Measurements from ENCODE around the gene SULT6B1.
"Not testable (repeated sequence)": the region's sequence is repeated elsewhere in the genome, so short reads cannot be mapped to it uniquely, and the experiment has no call there.

The SULT6B1 gene, protein sequence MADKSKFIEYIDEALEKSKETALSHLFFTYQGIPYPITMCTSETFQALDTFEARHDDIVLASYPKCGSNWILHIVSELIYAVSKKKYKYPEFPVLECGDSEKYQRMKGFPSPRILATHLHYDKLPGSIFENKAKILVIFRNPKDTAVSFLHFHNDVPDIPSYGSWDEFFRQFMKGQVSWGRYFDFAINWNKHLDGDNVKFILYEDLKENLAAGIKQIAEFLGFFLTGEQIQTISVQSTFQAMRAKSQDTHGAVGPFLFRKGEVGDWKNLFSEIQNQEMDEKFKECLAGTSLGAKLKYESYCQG

DNA sequence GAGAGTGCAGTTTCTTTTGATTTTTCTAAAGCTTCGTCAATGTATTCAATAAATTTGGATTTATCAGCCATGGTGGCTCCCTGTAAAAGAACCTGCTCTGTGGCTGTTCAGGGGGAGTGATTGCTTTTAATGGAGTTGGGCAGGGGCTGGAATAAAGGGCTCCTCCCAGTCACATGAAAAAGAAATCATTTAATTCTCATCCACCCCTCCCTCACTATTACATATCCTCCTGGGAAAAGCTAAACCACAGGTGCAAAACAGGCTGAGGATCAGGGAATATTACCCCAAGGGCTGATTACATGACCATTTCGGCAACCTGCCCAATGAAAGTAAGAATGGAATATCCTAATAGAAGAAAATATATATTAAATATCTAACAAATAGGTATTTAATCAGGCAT, at the start of gene SULT6B1:
TSS of gene SULT6B1 (minus strand) at position 101 of the 400 bp plus-strand sequence. CDS start at position 71, 30 bp downstream.
- DNase-seq (ENCODE audit: low read depth): no peak

DNA sequence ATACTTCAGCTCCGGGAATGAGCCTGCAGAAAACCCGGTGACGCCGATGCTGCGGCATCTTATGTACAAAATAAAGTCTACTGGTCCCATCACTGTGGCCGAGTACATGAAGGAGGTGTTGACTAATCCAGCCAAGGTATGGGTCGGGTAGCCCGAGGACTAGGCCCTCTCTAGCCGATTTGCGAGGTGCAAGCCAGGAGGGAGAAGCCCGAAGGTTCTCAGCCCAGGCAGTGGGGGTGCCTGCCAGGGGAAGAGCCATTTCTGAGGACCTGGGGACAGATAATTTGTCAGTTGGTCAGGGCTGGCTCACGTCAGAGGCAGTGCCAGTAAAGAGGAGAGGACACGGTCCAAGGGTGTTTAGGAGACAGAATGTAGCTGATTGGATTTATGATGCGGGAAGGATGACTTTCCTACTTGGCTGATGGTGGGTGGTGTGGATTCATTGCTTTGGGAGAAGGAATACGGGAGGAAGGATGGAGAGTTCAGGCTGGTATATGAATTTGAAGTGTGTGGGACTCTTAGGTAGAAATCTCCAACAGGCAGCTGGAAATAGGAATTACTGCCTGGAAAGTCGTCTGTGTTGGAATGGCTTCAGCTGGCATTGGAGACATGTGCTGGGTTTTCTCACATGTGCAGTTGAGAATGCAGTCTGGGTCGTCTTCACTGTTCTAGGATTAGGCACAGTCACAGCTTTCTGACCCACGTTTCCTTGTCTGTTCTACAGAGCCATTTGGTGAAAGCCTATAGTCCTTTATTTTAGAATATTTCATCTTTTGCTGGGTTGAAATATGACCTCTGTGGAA, 43.9 kb upstream of the SULT6B1 start:
- no peak for DNase-seq (ENCODE audit: low read depth)

DNA sequence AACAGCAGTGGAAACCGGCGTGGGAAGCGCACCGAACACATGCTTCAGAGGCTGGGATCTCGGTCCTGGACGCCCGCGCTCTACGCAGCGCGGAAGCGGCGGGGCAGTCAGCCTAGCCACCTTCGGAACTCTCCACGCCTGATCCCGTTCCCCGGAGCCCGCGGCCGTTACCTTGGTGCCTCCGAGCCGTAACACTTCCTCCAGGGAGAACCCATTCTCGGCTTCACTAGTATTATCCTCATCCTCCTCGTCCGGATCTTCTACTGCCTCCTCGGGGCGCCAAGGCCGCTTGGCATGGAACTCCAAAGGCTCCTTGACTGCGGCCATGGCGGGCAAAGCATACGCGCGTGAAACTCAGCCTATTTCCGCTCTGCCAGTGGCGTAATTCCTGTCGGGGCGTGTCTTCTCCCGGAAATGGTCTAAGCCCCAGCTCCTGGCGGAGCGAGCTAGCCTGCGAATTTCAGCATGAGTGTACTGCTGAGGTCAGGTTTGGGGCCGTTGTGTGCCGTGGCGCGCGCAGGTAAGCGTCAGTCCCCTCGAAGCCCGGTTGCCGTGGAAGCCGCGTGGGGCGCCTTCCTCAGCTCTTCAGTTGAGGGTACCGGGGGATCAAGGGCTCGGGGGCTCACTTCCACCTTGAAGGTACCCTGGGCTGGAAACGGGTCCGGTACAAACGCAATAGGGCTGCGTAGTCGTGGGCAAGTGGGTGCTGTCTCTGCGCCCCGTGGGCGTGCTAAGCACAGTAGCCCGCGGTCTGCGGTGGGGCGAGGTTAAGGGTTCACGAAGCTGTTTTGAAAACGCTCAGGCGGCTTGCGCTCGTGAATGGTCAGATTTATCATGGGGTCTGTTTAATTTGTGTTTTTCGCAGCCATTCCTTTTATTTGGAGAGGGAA, 43.0 kb upstream of the SULT6B1 start, which contains the start of the genes CEBPZ and NDUFAF7:
TSS of gene CEBPZ (minus strand) at position 356 of the 890 bp plus-strand sequence. CDS start at position 327, 29 bp downstream.
TSS of gene NDUFAF7 (plus strand) at position 418 of the 890 bp plus-strand sequence. CDS start at position 466, 48 bp downstream.
- peak; percentile 79 for DNase-seq (ENCODE audit: low read depth)

DNA sequence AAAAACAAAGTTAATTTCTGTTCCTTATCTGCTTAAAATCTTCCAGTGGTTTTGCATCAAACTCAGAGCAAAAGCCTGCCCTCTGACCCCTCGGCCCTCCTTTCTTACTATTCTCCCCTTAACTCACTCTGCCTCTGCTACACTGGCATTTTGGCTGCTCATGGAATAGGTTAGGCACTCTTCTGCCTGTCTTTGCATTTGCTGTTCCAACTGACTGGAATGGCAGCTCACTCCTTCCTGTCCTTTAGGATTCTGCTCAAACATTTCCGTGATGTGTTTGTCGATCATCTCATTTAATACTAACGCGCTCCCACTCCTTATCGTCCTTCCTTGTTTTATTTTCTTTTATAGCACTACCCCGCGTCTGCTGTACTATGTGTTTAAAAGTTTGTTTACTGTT, 42.1 kb upstream of the SULT6B1 start:
- no peak for DNase-seq (ENCODE audit: low read depth)

DNA sequence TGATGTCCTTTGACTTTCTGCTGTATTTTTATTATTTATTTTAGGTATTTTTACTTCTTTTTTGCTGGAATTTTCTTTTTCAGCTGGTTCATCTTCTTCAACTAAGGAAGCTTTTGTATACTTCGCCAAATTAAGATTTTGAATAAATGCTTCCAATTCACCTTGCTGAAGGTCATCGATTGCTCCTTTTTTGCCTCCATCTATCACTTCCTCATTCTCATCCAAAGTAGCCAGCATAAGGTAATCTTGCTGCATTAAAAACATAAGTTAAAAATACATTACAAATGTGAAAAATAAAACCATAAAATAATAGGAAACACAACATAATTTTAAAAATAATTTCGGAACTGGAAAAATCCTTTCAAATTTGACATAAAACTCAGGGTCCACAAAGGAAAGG, 40.3 kb upstream of the SULT6B1 start:
- DNase-seq (ENCODE audit: low read depth): no peak

DNA sequence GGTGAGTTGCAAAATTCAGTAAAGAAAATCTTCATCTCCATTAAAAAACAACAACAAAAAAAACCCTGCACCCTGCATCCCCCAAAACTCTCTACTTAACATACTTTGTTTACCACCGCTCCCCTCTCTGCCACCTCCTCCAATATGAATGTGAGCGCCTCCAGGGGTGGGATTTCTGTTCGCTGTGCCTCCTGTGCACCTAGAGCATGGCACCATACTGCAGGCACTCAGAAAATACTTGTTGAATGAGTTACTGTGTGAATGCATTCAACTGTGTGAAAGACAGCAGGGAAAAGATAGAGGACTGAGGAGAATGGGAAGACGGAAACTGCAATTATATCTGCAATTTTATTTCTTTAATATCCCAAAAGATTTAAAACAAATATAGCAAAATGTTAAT, 38.4 kb upstream of the SULT6B1 start:
- DNase-seq (ENCODE audit: low read depth): no peak

DNA sequence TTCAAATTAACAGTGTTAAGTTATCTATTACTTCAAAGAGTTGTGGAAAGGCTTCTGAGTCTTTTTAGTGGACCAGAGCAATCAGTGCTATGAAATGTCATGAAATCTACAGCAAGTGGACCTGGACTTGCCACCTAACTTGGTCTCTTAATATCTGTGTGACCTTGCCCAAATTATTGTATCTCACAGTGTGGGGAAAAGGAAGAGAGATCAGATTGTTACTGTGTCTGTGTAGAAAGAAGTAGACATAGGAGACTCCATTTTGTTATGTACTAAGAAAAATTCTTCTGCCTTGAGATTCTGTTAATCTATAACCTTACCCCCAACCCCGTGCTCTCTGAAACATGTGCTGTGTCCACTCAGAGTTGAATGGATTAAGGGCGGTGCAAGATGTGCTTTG, 36.7 kb upstream of the SULT6B1 start:
- DNase-seq (ENCODE audit: low read depth): not testable (repeated sequence)

DNA sequence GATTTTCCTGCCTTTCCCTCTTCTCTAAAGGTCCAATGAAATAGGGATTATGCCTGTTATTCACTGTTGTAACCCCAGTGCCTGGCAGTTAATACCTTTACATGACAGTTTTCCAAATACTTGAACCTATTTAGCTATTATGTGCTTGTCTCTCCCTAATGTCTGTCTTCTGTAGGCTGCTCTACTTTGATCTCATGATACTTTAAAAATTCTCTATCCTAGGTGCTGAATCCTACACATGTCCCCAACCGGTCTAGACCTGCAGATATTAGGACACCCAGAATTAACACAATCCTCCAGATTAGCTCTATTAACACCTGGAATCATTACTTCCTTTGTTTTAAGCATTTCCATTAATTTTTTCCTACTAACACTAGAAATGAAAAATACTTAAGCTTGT, 35.6 kb upstream of the SULT6B1 start:
- DNase-seq (ENCODE audit: low read depth): no peak

DNA sequence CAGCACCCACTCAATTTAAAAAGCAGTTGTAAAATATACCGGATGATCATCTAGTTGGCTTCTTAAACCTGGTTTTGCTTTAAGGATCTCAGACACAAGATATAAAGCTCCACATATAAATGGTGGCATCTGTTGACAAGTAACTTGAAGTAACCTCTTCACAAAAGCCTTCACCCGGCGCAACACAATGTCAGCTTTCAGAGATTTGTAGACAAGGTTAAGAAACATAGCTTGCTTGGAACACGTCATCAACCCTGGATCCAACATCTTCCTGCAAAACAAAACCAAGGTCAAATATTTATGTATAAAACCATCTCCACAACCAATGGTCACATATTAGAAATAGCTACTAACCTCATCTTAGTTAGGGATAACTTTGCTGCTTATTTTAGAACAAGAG, 34.7 kb upstream of the SULT6B1 start:
- no peak for DNase-seq (ENCODE audit: low read depth)

DNA sequence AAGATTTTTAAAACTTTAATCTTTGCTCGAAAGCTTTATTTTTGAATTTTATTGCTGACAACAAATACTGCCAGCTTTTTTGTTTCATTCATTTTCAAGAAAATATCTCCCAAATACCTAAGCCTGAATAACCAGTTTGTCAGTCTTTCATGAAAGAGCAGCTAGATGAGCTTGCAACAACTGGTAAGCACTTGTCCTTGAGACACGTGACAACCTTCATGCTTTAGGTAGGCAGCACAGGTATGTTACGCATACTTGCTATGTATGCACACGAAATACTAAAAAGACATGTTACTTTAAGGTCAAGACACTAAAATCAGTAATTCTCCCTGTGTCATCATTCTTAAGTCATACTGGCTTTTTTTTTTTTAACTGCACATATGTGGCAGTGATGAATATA, 30.6 kb upstream of the SULT6B1 start:
- DNase-seq (ENCODE audit: low read depth): no peak

DNA sequence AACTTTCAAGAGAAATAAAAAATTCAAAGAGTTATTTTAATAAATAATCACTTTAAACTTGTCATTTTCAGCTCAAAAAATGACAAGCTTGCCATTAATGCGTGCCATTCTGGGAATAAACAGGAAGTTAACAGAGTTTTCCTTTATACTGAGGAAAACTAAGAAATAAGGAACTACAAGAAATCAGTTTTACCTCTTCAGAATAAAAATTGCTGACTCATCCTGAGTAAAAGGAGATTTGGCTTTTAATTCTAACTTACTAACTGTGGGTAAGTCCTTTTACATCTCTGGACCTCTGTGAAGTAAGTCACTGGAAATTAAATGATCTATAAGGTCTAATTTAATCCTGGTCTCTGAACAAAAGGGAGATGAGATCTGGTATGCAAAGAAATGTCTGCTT, 26.8 kb upstream of the SULT6B1 start:
- no peak for DNase-seq (ENCODE audit: low read depth)

DNA sequence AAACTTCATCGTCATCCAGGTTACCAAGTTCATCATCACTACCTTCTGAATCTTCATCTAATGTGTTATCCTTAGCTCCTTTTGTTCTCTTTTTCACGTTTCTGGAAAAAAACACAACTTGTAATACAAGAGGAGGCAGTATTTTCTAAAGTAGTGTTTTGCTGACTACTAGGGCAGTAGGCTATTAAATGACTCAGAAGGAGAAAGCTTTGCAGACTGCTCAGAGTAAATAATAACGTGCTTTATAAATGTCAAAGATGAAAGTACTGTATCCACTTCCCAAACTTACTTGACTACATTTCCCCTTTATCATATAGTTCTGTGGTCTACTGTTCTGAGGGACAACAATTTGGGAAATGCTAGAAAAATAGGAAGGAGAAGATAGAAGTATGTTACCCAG, 23.5 kb upstream of the SULT6B1 start:
- DNase-seq (ENCODE audit: low read depth): no peak

DNA sequence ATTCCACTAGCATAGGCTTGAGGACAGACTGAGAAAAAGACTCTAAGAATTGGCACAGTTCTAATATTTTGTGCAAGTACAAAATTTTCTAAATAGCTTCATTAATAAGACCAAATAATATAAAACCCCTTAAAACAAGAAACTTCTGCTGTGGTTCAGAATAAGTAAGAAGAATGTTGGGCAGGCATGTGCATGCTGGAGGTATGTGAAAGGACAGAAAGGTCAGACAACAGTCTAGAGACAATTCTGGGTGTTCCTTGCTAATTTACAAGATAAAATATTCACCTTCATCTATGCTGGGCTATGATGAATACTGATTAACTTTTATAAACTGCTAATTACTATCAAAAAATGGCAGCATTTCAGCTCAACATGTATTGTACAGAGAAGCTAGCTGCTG, 22.7 kb upstream of the SULT6B1 start:
- DNase-seq (ENCODE audit: low read depth): no peak

DNA sequence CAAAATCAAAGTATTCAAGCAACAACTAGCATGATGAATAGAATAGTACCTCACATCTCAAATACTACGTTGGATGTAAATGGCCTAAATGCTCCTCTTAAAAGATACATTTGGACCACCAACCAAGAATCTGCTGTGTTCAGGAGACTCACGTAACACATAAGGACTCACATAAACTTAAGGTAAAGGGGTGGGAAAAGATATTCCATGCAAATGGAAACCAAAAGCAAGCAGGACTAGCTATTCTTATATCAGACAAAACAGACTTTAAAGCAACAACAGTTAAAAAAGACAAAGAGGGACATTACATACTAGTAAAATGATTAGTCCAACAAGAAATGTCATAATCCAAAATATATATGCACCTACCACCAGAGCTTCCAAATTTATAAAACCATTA, 18.3 kb upstream of the SULT6B1 start:
- not testable (repeated sequence) for DNase-seq (ENCODE audit: low read depth)

DNA sequence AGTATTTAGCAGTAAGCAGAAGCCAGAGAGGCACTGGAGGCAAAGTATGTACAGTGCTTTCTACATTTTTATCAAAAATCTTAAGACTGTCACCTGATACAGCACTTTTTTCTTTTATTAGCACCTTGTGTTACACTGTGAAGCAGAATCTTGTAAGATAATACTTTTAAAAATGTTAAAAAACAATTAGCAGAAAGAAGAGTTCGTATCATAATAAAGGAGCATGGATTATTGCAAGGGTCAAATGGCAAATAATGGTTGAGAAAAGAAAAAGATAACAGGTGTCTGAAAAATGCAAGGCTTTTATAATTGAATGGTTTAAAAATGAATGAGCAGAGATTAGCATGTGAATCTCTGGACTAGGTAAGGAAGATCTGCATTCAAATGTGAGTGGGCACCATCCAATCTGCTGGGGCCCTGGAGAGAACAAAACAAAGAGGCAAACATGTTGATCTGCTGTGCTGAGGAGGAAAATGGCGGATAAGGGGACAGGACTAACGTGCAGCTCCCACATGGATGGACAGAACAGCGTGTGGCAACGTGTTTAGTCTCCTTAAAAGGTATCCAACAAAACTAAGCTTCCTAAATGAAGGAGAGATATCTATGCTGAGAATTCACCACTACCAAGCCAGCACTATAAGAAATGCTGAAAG, 17.3 kb upstream of the SULT6B1 start:
- no peak for DNase-seq (ENCODE audit: low read depth)

DNA sequence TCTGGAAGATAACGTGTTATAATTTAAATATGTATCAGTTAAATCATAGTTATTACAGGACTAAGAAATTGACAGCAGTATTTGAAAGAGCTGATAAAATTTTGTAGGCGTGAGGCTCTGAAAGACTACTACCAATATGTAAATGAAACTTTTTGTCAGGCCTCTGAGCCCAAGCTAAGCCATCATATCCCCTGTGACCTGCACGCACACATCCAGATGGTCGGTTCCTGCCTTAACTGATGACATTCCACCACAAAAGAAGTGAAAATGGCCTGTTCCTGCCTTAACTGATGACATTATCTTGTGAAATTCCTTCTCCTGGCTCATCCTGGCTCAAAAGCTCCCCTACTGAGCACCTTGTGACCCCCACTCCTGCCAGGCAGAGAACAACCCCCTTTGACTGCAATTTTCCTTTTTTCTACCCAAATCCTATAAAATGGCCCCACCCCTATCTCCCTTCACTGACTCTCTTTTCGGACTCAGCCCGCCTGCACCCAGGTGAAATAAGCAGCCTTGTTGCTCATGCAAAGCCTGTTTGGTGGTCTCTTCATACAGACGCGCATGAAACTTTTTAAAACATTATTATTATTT, 16.7 kb upstream of the SULT6B1 start:
- not testable (repeated sequence) for DNase-seq (ENCODE audit: low read depth)

DNA sequence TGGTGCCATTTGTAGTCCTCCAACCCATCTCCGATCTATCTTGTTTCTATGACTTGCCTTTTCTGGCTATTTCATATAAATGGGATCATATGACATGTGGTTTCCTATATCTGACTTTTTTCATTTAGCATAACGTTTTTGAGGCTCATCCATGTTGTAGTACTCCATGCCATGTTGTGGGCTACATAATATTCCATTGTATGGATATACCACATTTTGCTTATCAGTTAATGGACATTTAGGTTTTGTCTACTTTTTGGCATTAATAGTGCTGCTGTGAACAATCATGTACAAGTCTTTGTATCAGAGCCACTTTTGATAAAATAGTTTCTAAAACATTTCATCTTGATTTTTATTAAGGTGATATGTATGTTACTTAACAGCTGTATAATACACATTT, 15.2 kb upstream of the SULT6B1 start:
- no peak for DNase-seq (ENCODE audit: low read depth)

DNA sequence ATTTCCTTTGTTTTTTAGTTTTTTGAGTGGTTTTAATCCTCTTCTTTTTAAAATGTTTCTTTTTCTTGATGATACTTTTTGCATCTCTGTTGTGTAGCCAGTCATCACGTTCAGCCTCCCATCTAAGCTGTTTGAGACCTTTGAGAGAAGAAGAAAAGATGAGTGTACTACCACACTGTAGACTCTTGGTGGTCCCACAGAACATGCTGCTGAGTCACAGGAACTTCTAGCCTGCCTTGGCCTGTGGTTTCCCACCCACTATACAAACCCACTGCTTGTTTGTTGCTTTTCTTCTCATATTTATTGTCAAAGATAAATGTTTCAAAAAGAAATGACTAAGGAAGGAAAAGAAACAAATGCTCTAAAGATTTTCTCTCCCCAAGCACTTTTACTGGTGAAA, 13.3 kb upstream of the SULT6B1 start:
- no peak for DNase-seq (ENCODE audit: low read depth)

DNA sequence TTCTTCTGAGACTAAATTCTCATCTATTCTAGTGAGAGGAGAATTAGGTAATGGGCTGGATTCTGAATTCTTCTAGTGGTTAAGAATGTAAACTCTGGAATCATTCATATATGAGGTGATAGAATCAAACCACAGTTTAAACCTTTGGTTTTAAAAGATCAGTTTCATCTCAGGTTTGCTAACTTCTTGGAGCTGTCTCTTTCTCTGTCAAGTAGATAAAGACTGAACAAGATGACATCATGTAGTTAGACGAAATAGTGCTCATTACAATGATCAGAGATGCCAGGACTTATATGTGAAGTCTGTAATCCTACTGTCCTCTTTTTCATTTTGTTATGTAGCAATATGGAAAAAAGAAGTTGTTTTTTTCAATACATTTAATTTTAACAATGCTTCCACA, 12.7 kb upstream of the SULT6B1 start:
- DNase-seq (ENCODE audit: low read depth): no peak

DNA sequence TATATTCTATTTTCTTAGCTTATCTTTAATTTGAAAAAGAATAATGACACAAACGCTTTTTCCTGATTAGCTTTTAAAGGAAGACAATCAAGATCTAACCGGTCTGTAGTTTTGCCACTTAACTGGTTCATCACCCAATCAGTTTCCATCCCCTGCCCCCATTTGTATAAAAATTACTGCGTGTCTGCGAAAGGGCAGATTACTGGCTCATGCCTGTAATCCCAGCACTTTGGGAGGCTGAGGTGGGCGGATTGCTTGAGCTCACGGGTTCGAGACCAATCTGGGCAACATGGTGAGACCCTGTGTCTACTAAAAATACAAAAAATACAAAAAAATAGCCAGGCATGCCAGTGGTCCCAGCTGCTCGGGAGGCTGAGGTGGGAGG, 10.2 kb upstream of the SULT6B1 start:
- DNase-seq (ENCODE audit: low read depth): no peak
